NCI-H748 treated with DMSO at 0.1 percent for 48 hours (cell line): ENCODE measurements around the gene FIBCD1.
"Not testable (repeated sequence)": the region's sequence is repeated elsewhere in the genome, so short reads cannot be mapped to it uniquely, and the experiment has no call there.

Experiments used
- DNase-seq: peaks from one replicate; lab custom pipeline; 2025; lab: John Stamatoyannopoulos, UW

Gene FIBCD1

GRCh38 chr9:130954925-130955324 is 15.9 kb upstream of the FIBCD1 start:
- not testable (repeated sequence) for DNase-seq

GRCh38 chr9:130954317-130954716 is 15.3 kb upstream of the FIBCD1 start:
- DNase-seq: no peak

GRCh38 chr9:130952065-130952762 is 13.2 kb upstream of the FIBCD1 start:
- DNase-seq: no peak

DNA sequence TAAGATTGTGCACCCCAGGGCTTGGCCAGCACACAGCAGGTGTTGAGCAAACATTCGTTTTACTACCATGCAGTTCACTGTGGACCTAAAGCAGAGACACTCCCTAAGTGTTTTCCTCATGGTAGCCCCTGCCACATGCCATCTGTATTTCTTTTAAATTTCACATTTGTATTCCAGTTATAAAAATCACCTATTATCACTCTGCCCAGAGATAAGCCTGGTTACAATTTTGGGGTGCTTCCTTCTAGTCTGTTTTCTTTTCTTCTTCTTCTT is 10.9 kb upstream of the FIBCD1 start:
- DNase-seq: no peak

DNA sequence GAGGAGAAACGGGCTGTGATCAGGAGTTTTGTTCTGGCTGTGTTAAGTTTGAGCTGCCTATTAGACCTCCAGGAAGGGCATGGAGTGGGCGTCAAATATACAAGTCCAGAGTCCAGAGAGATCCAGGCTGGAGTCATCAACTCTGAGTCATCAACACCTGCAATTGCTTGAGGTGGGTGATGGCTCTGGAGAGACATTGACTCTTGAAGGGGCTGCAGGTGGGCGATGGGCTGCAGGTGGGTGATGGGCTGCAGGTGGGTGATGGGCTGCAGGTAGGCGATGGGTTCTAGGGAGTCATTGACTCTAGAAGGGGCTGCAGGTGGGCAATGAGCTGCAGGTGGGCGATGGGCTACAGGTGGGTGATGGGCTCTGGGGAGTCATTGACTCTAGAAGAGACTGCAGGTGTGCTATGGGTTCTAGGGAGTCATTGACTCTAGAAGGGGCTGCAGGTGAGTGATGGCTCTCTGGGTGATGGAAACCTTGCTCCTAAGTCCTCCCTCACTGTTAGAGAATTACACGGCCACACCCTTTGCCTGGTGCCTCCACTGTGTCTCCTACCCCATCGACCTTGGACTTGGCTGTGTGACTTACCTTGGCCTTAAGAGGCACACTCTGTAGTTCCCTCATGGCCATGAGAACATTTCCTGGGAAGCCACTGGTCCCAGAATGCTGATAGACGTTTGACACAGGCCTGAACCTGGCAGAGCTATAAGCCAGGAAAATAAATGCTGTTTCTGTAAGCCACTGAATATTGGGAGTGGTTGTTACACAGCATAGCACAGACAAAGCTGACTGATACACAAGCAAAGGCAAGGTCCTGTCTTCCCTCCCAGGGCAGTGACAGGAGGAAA is 10.4 kb upstream of the FIBCD1 start:
- DNase-seq: no peak

DNA sequence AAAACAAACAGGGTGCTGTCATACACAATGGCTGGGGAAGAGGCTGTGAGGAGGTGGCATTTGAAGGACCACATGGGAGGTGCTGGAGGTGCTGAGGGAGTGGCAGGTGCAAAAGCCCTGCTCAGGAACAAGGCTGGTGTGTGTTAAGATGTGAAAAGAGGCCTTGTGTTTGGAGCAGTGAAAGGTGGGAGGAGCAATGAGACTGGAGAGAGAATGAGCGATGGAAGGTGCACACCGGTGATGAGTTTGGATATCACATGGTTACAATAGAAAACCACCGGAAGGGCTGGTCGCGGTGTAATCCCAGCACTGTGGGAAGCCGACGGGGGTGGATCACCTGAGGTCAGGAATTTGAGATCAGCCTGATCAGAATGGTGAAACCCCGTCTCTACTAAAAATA is 9.2 kb upstream of the FIBCD1 start:
- DNase-seq: peak; percentile 91

DNA sequence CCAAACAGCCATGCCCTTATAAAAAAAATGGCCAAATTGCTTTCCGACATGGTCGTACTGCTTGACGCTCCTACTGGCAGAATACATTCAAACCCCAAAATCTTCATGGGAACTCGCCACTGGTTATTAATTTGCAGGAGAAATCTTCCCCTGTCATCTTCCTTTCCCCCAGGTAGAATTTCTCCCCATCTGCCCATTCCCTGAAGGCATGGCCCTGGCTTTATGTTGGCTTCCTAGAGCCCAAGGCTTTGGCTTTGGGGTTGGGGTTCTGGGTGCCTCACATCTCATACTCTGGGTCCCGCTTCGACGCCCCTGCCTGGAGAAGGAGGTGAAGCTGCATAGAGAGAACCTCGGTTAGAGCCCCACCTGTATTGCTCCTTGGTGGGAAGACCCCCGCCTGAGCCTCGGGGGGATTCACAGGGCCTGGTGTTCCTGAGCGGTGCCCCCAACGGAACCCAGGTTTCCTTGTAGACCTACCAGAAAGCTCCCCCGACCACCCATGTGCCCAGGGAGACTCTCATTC is 8.6 kb upstream of the FIBCD1 start:
- DNase-seq: no peak

DNA sequence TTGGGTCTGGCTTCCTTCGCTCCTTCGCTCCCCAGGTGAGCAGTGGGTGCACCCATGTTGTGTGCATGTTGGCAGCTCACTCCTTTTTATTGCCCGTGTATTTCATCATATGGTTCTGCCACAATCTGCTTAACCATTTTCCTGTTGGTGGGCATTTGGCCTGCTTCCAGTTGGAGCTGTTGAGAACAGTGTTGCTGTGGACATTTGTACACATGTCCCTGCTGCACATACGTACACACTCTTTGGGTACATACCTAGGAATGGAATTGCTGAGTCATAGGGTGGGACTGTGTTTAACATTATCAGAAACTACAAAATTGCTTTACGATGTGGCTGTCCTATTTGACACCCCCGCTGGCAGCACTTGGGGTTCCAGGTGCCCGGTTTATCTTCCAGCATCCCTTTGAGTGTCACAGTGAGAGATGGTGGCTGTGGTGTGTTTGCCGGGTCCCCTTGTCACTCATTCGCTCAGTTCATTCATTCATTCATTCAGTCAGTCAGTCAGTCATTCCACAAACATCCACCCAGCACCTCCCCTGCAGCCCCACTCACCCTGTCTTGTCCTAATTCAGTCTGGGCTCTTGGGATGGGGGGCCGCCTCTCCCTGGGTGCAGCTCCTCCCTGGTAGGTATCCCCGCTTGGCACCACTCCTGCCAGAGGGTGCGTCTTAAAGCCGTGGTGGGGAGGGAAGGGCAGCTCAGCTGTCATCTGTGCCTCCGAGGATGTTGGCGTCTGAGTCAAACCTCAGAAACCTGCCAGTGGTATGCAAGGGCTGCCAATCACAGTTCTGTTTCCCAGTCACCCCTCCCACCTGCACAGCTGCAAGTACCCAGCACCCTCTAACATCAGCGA is 7.9 kb upstream of the FIBCD1 start:
- peak; percentile 64 for DNase-seq

DNA sequence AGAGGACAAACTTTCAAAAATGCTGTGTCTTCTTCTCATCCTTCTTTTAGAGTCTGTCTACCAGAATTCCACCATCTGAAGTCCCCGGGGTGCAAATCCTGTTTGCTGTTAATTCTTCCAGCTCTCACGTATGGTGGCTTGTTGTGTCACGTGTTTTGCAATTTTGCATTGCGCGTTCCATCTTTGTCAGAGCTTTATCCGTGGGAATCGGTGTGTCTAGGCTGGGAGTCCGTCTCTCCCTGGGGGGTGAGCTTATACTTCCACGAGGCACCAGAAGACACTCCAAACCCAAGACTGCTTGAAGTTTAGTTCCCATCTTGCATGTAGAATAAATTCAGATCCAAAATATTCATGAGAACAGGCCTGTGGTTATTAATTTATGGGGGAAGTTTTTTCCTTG is 6.1 kb upstream of the FIBCD1 start:
- DNase-seq: no peak

- DNase-seq: no peak
Observed at GRCh38 chr9:130944510-130945058, 5.5 kb upstream of the FIBCD1 start.

DNA sequence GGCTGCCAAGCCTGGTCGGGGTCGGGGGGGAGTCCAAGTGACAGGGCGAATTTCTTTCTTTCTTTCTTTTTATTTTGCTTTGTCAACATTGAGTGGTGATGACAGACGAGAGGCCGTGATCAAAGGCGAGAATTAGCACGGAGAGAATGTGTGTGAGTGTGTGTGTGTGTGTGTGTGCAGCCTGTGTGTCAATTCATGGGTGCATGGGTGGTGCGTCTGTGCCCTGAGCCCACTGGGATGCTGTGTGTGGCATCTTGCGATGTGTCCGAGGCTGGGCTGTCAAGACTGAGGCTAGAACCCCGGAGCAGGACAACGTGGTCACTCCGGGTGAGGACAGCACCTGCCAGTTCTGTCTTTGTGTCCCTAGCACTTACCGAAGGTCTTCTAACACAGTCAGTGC is 4.7 kb upstream of the FIBCD1 start:
- DNase-seq: no peak

GRCh38 chr9:130943221-130943620 is 4.2 kb upstream of the FIBCD1 start:
- DNase-seq: no peak

- DNase-seq: no peak
Observed at GRCh38 chr9:130942679-130943078, 3.6 kb upstream of the FIBCD1 start.

- DNase-seq: no peak
Observed at GRCh38 chr9:130942084-130942483, 3.0 kb upstream of the FIBCD1 start.

GRCh38 chr9:130940693-130941576 is 1.9 kb upstream of the FIBCD1 start:
- peak; percentile 83 for DNase-seq

GRCh38 chr9:130940027-130940549 is 1.0 kb upstream of the FIBCD1 start:
- DNase-seq: no peak

DNA sequence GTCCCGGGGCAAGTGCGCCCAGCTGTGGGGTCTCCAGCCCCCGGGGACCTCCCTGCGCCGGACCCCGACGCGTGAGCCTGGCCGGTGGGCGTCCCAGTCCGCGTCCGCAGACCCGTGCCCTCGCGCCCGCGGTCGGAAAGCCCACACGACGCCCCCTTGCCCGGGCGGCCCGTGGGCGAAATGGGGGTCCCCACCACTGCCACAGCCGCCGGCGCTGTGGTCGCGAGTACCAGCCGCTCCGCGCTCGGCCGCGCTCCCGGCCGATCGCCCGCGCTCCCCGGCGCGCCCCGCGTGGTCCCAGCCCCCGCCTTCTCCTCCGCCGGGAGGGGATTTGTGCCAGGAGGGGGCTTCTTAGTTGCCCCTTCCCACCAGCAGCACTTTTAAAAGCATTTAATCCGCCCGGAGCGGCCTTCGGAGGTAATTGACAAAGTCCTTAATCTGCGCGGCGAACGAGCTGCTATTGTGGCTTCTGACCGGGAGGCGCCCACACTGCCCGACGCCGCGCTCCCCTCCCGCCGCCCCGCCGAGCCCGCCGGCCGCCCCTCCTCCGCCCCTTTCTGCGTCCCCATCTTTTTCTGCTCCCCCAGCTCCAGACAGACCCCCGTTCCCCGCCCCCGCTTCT is 469 bp upstream of the FIBCD1 start:
- no peak for DNase-seq

DNA sequence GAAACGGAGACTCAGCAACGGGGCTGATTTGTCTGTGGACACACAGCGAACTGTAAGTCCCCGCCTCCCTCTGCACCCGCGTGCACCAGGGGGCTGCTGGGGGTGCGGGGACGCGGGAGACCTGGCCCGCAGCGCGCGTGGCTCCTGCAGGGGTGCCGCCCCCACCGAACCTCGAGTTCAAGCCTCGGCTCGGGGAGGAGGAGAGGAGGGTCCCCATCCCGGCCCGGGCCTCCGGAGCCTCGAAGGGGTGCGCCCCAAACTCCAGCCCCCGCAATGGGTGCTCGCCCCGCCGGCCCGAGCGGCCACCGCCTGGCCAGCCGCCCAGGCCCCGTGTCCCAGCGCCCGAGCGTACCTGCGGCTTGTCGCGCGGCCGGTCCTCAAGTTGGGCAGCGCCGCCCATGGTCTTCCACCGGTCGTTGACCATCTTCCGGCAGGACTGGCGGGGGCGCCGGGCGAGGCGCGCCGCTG is 829 bp downstream of the FIBCD1 start:
- DNase-seq: no peak

DNA sequence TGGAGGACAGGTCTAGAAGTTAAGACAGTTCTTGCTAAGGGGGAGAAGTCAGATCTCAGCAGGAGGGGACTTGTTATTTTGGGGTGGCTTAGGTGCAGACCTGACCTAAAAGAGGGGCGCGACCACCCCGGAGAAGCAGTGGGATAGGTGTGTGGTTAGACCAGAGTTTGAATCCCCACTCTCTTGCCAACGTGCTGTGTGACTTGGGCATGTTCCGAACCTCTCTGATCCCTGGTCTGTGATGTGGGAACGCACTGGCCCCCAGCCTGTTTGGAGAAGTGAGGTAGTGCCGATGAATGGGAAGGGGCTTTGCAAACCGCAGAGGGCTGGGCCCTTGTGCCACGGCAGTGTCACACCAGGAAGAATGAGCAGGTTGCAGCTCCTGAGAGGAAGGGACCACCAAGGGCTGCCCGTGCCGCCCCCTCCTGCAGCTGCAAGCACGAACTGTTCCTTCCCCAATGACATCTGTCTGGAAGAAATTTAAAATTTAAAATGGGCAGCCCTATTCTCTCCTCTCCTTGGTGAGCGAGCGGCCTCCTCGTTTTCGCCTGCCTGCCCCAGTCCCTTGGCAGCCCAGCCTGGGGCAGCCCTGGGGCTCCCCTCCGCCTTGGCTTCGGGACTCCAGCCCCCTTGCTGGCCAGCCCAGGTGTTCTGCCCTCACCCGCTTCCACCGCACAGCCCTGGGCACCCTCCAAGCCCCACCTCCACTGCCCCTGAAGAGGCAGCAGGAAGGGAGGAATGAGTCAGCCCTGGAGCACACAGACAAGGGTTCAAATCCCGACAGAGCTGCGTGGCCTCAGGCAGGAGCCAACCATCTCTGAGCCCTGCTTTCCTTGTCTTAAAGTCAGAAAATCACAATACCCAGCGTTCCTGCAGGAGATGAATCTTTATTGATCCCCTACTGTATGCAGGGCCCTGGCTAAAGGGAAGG is 1.6 kb downstream of the FIBCD1 start:
- no peak for DNase-seq
